Measurements from ENCODE around the gene OR7A10. TPM values are rescaled to one million over a fixed set of nuclear protein-coding genes. Genes with fewer than 3 reads are reported as not detected.

The OR7A10 gene
- polyA plus RNA-seq, 3 donors: not detected

Small RNA genes lying within 50 kb of the gene (small RNA-seq; reads per million reads assigned to genes)
- not detected for gene AC005255.1 (ENCODE audit: insufficient read length, low read depth)
- not detected for gene OR7A18P (ENCODE audit: insufficient read length, low read depth)

Other genes starting within 250 kb of the OR7A10 start
- gene ADGRE3, start 174.1 kb downstream of the OR7A10 start, polyA plus RNA-seq: 10 to 100 TPM; 27.3 to 92.0 (median 28.3) TPM
- gene ZNF333, start 158.9 kb downstream of the OR7A10 start, polyA plus RNA-seq: 10 to 100 TPM in 1 of 3 donors, 1 to 10 TPM in 2; 7.6 to 43.0 (median 9.3) TPM
- 10 to 100 TPM; 13.1 to 91.1 (median 47.6) TPM for gene ADGRE2, start 70.4 kb downstream of the OR7A10 start, polyA plus RNA-seq
- not detected for gene OR7A5, start 13.7 kb downstream of the OR7A10 start, polyA plus RNA-seq
- under 1 TPM in 2 of 3 donors, not detected in 1; 0.02 to 0.15 TPM for gene OR7C1, start 13.7 kb downstream of the OR7A10 start, polyA plus RNA-seq
- not detected for gene OR7A17, start 37.2 kb upstream of the OR7A10 start, polyA plus RNA-seq
- gene OR7C2, start 92.6 kb upstream of the OR7A10 start, polyA plus RNA-seq: not detected
- not detected for gene SLC1A6, start 130.9 kb upstream of the OR7A10 start, polyA plus RNA-seq
- gene CASP14, start 200.6 kb upstream of the OR7A10 start, polyA plus RNA-seq: not detected
- not detected for gene OR1I1, start 233.3 kb upstream of the OR7A10 start, polyA plus RNA-seq